HG03045 (cell line): Measurements from ENCODE around the gene LETM1.
"Not testable (repeated sequence)": the region's sequence is repeated elsewhere in the genome, so short reads cannot be mapped to it uniquely, and the experiment has no call there.

Experiments used
- ATAC-seq: cut with Tn5 transposase; IDR thresholded peaks from one replicate; pipeline ENCODE4 v1.9.1; 2021; ENCODE audit warnings: mild to moderate bottlenecking, moderate library complexity; ENCODE audit not compliant: unreplicated experiment

LETM1 gene

GRCh38 chr4:1852904-1853623 lies 2.9 kb downstream of the LETM1 start:
- ATAC-seq = no peak

DNA sequence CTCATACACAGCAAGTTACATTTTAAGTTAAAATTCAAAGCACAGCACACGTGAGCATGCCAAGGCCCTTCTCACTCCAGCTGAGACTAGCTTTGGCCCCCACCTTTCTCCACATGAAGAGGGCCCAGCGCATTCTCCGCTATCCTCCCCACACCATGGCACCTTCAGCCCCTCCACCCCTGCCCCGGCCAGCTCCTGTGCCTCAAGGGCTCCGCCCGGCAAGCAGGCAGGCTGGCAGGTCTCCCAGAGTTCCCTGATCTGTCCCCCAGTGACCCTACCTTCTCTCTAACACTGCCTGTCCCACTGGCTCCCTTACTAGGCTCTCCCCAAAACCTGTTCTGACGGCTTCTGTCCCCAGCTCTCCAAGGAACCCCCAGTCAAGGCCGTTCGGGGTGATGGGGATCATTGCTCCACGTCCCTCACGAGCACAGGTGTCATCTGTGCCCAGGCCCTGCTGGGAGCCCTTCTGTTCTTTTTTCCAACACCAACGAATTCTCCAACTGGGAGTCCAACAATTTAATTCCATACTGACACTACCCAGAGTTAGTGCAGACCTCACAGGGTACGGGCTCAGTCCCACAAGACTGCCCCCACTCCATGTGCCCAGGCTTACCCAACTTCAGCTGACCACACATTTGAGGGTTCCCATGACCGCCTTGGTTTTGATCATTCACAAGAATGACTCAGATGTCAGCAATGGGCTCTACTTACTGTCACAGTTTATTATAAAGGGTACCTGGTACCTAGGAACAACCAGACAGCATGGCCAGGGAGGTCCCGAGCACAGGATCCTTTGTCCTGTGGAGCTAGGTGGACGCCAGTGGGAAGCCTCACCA lies 4.2 kb downstream of the LETM1 start:
- ATAC-seq = no peak

DNA sequence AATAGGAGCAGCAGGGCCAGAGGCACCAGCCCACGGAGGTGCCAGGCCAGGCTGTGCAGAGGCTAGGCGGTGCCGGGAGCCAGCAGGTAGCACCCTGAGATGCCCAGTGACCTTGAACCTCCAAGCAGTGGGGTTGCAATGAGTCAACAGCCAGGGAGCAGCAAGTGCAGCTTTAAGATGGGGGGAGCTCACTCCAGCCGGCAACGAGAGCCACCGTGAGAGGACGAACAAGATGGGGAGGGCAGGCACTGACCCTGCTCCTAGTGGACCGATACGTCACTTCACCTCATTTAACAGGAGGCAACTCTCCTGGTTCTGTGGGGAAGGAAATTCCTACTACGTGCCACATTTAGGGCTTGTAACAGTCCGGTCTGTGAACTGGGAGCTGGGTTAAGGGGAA lies 4.8 kb downstream of the LETM1 start:
- no peak for ATAC-seq

DNA sequence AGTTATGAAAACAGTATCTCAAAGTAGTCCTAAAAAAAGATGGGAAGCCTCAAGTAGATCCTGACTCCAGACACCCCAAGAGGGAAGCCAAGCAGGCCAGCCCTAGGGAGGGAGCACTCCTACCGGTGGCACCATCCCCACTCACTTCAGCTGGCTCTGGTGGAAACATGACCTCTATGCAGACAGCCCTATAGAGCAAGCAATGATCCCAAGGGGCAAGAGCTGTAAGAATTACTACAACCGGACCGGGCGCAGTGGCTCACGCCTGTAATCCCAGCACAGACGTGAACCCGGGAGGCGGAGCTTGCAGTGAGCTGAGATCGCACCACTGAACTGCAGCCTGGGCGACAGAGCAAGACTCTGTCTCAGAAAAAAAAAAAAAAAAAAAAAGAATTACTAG lies 5.7 kb downstream of the LETM1 start:
- no peak for ATAC-seq

DNA sequence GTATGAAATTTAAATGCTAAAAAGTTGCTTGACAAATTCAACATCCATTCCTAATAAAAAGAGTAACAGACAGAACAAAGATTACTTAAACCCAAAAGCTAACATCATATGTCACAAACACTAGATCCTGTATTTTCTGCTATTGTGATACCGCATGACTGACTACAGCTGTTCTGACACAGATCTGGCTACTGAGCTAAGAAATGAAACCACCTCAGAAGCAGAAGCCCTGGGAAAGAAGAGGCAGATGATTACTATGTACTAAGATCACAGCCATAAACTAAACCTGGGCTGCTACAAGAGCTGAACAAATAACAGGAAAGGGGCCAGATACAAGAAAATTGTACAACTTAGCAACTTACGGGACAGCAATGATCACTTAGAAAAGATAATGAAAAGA lies 9.4 kb downstream of the LETM1 start:
- no peak for ATAC-seq

GRCh38 chr4:1844618-1845017 lies 11.3 kb downstream of the LETM1 start:
- ATAC-seq = not testable (repeated sequence)

GRCh38 chr4:1843852-1844251 lies 12.1 kb downstream of the LETM1 start:
- no peak for ATAC-seq

DNA sequence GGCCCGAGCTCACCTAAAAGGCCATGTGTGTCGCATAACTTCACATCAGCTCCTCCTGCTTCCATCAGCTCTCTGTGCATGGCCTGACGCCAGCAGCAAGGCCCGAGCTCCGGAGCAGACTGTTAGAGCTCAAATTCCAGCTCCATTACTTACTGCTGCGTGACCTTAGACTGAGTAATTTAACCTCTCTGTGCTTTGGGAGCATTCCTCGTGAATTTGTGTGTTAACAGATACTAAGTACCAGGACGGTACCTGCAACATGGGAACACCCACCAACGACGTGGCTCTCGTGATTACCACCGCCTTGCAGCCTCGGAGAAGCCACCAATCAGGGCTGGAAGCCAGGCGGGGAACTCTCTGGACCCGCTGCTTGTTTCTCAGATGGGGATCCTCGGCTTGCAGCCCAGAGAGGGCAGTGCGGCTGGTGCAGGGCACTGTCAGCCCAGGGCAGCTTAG lies 12.9 kb downstream of the LETM1 start:
- no peak for ATAC-seq

- ATAC-seq = no peak
Measured at GRCh38 chr4:1842339-1842895, 13.5 kb downstream of the LETM1 start.

GRCh38 chr4:1841887-1842210 lies 14.1 kb downstream of the LETM1 start:
- ATAC-seq = no peak

DNA sequence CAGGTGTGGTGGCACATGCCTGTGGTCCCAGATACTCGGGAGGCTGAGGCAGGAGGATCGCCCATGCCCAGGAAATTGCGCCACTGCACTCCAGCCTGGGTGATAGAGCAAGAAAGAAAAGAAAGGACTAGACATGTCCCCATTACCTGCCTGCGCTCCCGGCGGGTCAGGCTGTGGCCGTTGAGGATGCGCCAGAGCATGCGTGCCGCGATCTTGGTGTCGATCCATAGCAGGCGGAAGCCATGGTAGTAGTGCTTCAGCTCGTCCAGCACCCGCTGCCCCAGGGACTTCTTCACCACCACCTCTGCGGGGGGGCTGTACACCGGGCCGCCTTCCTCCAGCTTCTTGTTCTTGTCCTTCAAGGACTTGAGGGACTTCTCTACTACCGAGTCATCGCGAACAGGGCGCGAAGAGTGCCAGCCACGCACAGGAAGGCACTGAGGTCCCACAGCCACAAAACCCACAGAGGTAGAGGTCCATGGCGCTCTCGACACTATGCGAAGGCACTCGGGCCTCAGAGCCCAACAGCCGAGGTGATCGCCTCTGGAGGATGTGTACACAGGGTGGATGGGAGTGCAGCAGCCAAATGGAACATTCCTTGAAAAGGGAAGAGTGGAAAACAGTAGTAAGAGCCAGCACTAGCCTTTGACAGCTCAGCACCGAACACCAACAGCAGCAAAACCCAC lies 14.6 kb downstream of the LETM1 start:
- no peak for ATAC-seq

- no peak for ATAC-seq
Measured at GRCh38 chr4:1839282-1839681, 16.7 kb downstream of the LETM1 start.

DNA sequence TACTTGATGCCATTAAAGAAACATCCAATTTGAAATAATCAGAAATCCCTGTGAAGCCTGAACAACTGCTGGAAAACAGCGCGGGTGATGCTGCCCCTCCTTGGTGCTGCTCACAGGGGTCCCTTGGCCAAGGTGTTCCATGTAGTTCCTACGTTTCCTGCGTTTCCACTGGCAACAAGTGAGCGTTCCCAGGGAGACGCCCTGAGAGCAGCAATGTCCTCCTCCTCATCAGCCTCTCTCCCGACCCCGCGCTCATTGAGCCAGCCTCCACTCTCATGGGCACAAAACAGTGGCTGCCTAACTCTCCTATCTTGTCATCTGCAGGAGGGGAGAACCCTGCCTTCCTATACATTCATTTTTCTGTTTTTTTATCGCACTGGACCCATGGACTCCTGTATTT lies 18.9 kb downstream of the LETM1 start:
- ATAC-seq = no peak

GRCh38 chr4:1836650-1837049 lies 19.3 kb downstream of the LETM1 start:
- no peak for ATAC-seq

- ATAC-seq = not testable (repeated sequence)
Measured at GRCh38 chr4:1835836-1836235, 20.1 kb downstream of the LETM1 start.

- ATAC-seq = no peak
Measured at GRCh38 chr4:1834047-1834775, 21.7 kb downstream of the LETM1 start.

DNA sequence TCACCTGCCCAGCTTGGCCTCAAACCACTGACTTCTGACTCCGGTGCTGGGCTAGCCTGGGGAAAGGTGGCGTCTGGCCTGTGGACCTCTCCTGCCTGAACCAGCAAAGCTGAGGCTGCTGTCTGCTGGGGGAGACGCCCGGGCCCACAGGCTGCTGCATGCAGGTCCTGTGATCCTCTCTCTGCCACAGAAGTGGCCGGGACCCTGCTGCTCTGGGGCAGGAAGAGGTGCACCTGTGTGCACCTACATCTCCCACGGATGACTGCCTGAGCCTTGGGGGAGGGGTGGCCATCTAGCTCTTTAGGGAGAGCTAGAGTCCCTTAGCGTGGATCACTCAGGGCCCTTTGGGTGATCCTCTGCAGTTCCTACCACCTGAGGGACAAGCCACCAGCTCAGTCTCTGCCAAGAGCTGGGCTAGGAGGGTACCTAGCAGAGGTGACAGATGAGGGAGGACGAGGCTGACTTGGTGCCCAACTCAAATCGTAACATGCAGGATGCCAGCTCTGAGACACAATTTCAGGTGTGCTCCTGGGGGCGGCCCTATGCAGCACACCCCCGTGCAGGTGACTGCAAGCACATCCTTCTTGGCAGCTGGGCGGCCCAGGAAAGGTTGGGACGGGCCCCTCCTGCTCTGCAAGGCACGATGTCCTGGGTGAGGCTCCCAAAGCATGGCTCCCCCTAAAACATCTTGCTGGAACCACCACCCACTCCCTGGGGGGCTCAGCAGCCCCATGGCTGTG lies 22.5 kb downstream of the LETM1 start:
- no peak for ATAC-seq

DNA sequence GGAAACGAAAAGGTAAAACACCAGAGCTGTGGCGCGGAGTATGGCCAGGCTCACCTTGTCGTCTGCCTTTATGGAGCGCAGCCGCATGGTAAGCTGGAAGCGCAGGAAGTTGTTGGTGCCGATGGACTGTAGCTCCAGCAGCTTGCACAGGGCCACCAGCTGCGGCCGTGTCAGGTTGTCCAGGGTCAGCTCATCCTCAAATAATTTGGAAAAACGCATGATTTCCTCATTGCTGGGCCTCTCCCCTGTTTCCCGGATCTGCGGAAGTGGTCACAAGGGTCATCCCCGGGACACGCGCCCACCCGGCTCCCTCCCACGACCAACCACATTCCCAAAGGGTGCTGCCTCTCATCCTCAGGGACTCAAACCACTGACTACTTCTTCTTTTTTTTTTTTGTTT lies 23.3 kb downstream of the LETM1 start:
- ATAC-seq = no peak

- no peak for ATAC-seq
Measured at GRCh38 chr4:1831331-1831730, 24.6 kb downstream of the LETM1 start.

- ATAC-seq = no peak
Measured at GRCh38 chr4:1830642-1831228, 25.2 kb downstream of the LETM1 start.
